Stomach (tissue), 4 donors: ENCODE results near the gene GGT6.

Experiments
- EP300 ChIP-seq: sonication (generic); formaldehyde crosslinking; IDR thresholded peaks from one replicate; pipeline ENCODE4 v1.6.1; 2017; ENCODE audit warnings: antibody characterized with exemption
- POLR2A ChIP-seq, 4 donors: fragments of 450-650 bp; IDR thresholded peaks; one replicate each; pipeline ENCODE4 v1.6.1; 2016; ENCODE audit warnings: antibody characterized with exemption in 4 of 4, control low read depth in 2 of 4, mild to moderate bottlenecking in 1 of 4, moderate library complexity in 1 of 4

GRCh38 chr17:4541328-4542002, 18.9 kb downstream of the GGT6 start:
- TF ChIP-seq EP300 (no peak), POLR2A (IDR thresholded peaks at IDR 0.05) (no peak)
